LHCN-M2 (cell line): Measurements from ENCODE around the gene CCDC197. TPM values are rescaled to one million over a fixed set of nuclear protein-coding genes. Genes with fewer than 3 reads are reported as not detected.

ENCODE experiments used
- DNase-seq: peaks from one replicate; pipeline ENCODE4 v3.0.0-alpha.2; 2012; ENCODE audit warnings: low read depth
- total RNA-seq: library from RNA; depleted of rRNA; stranded (reverse); fragments of >200 nt; gene quantifications from 2 replicates; pipeline ENCODE4 v1.2.3, GENCODE V29; 2014

Gene CCDC197
- total RNA-seq, 1 experiment from 2014 or later, result not detected

GRCh38 chr14:93998871-93999403, 1.8 kb downstream of the CCDC197 start:
- no peak for DNase-seq

- DNase-seq, result no peak
Observed at GRCh38 chr14:93999573-93999972, 2.5 kb downstream of the CCDC197 start.

- DNase-seq, result no peak
Observed at GRCh38 chr14:94000267-94000666, 3.2 kb downstream of the CCDC197 start.

GRCh38 chr14:94001016-94001415, 3.9 kb downstream of the CCDC197 start:
- no peak for DNase-seq

DNA sequence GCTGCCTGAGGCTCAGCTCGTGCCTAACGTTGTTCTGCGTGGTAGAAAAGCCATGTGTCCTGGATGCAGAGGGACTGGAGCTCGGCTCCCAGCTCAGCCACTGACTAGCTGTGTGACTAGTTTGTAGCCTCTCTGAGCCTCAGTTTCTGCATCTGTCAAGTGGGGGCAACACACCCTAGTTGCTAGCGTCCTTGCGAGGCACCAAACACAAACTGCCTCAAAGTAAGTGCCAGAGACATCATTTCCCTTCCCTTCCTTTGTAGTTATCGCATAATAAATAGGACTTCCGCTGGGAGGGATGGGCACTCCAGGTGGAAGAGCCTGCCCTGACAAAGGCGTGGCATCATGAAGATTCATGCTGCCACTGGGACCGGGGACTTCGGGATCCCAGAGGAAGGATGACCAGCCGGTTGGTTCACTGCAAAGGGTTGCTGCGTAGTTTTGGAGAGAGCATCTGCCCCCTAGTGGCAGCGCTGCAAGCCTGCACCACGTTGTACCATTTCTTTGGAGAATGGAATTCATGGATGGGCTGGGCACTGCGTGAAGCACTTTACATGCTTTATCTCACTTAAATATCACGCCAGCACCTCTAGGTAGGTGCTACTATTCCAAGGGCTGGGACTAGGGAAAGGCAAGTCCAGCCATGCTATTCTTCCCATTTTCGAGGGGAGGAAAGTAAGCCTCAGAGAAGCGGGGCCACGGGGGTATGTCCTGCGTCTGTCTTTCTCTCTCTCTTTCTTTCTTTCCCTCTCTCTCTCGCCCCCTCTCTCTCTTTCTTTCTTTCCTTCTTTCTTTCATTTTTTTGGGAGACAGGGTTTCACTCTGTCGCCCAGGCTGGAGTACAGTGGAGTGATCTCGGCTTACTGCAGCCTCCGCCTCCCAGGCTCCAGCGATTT, 4.6 kb downstream of the CCDC197 start:
- DNase-seq, result peak; percentile 46

DNA sequence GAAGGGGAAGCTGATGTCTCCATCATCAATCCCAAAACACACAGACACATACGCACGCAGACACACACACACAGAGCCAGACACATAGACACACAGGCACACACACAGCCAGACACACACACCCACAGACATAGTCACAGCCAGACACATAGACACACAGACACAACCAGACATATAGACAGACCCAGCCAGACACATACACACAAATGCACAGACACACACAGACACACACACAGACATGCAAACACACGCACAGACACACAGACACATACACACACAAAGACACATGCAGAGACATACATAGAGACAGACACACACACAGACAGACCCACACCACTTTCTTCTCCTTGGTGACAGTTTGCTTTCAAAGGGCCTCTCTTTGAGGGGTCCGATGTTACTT, 6.3 kb downstream of the CCDC197 start:
- no peak for DNase-seq

GRCh38 chr14:94004015-94004414, 6.9 kb downstream of the CCDC197 start:
- DNase-seq, result no peak

GRCh38 chr14:94005324-94006073, 8.4 kb downstream of the CCDC197 start:
- DNase-seq, result no peak

DNA sequence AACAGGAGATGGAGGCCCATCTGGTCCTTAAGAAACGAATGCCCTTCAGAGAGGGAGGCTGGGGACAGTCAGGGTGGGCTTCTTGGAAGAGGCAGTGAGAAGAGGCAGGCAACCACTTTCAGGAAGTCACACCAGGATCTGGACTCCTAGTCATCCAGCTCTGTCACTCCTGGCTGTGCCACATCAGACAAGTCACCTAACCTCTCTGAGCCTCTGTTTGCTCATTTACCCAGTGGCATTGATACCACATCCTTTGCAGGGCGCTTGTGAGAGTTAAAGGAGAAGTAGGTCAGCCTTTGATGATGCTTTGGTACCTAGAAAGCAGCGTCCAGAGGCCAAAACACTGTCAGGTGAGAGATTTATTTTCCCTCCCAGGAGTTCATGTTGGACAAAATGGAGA, 11.1 kb downstream of the CCDC197 start:
- DNase-seq, result no peak

GRCh38 chr14:94009767-94010166, 12.7 kb downstream of the CCDC197 start:
- peak; percentile 71 for DNase-seq

GRCh38 chr14:94010625-94011024, 13.5 kb downstream of the CCDC197 start:
- no peak for DNase-seq

DNA sequence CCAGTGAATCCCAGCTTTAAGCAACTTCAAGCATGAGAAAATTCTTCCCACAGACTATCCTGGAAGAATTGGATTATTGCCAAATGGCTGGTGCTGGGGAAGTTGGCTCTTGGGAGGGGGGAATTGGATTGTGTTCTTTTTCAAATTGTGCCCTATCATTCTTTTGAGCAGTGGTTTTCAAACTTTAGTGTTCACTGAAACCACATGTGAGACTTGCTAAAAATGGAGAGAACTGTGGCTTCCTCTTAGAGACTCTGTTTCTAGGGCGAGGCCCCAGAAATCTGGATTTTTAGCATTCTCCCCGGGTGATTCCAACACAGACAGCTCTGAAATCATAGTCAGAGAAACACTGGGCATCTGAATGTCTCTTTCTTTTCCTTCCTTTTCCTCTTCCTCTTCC, 14.7 kb downstream of the CCDC197 start:
- DNase-seq, result peak; percentile 20

DNA sequence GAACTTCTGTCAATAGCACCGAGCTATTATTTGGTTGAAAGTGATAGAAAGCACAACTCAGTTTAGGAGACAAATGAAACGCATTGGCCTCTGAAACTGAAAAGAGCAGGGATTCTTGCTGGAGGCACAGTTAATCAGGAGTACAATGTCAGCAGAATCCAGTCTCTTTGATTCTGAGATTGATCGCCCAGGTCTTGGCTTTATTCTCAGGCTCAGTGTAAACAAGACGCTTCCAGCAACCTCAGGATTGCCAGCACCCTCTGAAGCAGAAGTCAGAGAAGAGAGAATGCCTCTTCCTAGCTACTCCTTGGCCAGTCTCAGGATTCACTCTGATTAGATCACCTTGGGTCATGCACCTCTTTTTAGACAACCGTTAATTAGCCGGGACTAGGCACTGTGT, 17.3 kb downstream of the CCDC197 start:
- no peak for DNase-seq

DNA sequence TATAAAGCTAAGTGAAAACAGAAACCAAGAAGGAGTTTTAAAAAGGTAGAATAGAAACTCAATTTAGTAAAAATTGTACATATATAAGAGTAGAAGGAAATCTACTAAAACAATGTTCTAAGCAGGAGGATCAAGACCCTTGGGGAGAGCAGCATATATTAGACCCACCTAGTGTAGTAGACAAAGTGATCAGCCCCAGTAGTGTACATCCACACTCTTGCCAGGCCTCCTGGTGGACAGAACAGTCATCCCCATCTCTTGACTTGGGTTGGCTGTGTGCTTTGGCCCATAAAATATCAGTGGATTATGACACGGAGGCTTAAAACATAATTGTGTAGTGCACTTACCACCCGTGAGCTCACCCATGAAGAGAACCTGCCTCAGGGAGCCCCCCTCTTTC, 18.1 kb downstream of the CCDC197 start:
- no peak for DNase-seq

- no peak for DNase-seq
Observed at GRCh38 chr14:94016446-94016976, 19.4 kb downstream of the CCDC197 start.

DNA sequence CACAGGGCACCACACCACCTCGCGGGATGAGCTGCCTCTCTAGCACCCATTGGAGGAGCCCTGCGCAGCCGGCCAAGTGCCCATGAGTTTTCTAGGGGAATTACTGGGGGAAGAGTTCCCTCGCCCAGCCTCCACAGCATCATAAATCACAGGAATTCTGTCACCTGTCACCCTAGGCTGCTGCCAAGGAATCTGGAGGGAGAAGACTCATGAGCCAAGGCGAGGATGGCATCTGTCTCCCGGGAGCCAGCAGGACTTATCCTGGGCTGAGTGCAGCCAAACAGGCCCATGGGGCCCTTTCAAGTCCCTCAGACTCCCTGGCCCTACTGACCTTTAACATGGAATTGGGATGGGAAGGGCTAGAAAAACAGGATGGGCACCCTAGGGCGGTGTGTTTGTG, 21.2 kb downstream of the CCDC197 start:
- DNase-seq, result no peak

DNA sequence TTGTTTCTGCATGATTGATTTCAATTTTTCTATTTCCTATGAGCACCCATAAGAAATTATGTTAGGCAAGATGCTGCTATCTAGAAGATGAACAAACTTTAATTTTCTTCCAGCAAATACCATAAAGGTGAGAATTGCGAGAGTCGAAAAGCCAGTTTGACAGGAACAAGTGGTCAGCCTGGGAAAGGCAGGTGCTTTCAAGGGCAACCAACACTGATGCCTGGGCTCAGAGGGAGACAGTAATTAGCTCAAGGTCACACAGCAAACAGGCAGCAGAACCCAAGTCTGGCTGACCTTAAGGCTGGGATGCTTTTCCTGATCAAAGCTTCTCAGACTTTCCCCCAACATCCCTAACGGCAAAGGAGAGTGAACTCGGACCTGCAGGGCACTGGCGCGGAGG, 22.2 kb downstream of the CCDC197 start:
- no peak for DNase-seq

DNA sequence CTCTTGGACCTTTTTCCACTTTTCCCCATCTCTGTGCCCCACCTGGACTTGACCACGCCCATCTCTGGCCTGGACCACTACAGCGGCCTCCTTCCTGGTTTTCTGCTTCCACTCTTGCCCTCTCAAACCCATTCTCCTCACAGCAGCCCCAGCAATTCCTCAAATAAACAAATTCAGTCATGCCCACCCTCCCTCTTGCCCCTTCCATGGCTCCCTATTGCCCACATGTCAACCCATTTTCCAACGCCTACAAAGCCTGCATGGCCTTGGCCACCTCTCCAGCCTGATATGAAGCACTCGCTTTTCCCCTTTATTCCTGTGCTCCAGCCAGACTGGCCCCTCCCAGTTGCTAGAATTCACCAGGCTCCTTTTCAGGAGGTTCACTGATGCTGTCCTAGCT, 23.2 kb downstream of the CCDC197 start:
- DNase-seq, result no peak

GRCh38 chr14:94021001-94021400, 23.9 kb downstream of the CCDC197 start:
- DNase-seq, result no peak

GRCh38 chr14:94021416-94022157, 24.5 kb downstream of the CCDC197 start:
- DNase-seq, result no peak
